Nephron progenitor cell (in vitro differentiated cells): ENCODE measurements around the gene CFDP1.
A peak's percentile ranks its signal among the peaks of the same experiment; 100 is the strongest.
"Not testable (repeated sequence)": the region's sequence is repeated elsewhere in the genome, so short reads cannot be mapped to it uniquely, and the experiment has no call there.

ENCODE experiments used
- DNase-seq: peaks from one replicate; pipeline ENCODE4 v3.0.0; 2021
- H3K27ac Mint-ChIP-seq: 2 replicates; pipeline ENCODE4 v1.8.0; 2021; ENCODE audit warnings: mild to moderate bottlenecking, moderate library complexity, mixed read lengths
- H3K27me3 Mint-ChIP-seq: 2 replicates; pipeline ENCODE4 v1.8.0; 2021; ENCODE audit warnings: mild to moderate bottlenecking, low read depth, mixed read lengths; ENCODE audit not compliant: poor library complexity
- H3K36me3 Mint-ChIP-seq: 2 replicates; pipeline ENCODE4 v1.8.0; 2021; ENCODE audit warnings: low read depth, mixed read lengths
- H3K4me1 Mint-ChIP-seq: 2 replicates; pipeline ENCODE4 v1.8.0; 2021; ENCODE audit warnings: mixed read lengths
- H3K4me3 Mint-ChIP-seq: 2 replicates; pipeline ENCODE4 v1.8.0; 2021; ENCODE audit warnings: mild to moderate bottlenecking, moderate library complexity, mixed read lengths
- H3K9me3 Mint-ChIP-seq: 2 replicates; pipeline ENCODE4 v1.8.0; 2021; ENCODE audit warnings: mild to moderate bottlenecking, moderate library complexity, mixed read lengths
- TF ChIP-seq, protein P1 (sequence below): fragments of 200-600 bp; sonication (generic); IDR thresholded peaks from 2 replicates; pipeline ENCODE4 v1.5.0; 2021; ENCODE audit warnings: antibody characterized with exemption

The CFDP1 gene

DNA sequence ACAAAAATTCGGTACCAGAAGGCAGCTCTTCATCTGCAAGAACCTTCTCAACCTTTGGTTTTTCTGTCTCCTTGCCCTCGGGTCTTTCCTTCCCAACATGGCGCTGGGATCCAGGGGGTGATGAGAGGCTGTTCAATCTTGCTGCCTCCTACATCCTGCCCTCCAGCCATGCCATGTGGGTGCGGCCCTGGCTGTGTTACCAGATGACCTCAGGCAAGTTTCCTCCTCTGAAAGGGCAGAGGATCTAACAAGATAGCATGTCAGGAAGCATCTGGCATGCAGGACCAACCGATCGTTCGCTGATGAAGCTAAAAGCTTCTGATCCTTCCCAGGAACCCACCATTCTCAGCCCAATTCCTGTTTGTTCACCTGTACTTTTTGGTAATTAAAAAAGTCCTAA, 145.1 kb downstream of the CFDP1 start:
- H3K27ac Mint-ChIP-seq: peak overlapping the region; percentile 71

GRCh38 chr16:75287708-75288107, 145.6 kb downstream of the CFDP1 start:
- H3K4me3 Mint-ChIP-seq: no peak overlapping the region
- TF ChIP-seq, protein P1, sequence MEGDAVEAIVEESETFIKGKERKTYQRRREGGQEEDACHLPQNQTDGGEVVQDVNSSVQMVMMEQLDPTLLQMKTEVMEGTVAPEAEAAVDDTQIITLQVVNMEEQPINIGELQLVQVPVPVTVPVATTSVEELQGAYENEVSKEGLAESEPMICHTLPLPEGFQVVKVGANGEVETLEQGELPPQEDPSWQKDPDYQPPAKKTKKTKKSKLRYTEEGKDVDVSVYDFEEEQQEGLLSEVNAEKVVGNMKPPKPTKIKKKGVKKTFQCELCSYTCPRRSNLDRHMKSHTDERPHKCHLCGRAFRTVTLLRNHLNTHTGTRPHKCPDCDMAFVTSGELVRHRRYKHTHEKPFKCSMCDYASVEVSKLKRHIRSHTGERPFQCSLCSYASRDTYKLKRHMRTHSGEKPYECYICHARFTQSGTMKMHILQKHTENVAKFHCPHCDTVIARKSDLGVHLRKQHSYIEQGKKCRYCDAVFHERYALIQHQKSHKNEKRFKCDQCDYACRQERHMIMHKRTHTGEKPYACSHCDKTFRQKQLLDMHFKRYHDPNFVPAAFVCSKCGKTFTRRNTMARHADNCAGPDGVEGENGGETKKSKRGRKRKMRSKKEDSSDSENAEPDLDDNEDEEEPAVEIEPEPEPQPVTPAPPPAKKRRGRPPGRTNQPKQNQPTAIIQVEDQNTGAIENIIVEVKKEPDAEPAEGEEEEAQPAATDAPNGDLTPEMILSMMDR: no peak
- peak overlapping the region; percentile 71 for H3K27ac Mint-ChIP-seq
- H3K9me3 Mint-ChIP-seq: peaks cover 11% of the 10 kb centered on the region
- peaks cover 50% of the 10 kb centered on the region for H3K36me3 Mint-ChIP-seq
- DNase-seq: no peak
- H3K27me3 Mint-ChIP-seq: peaks cover 13% of the 10 kb centered on the region
- peaks cover 36% of the 10 kb centered on the region for H3K4me1 Mint-ChIP-seq

More for the DNA sequence above, 145.1 kb downstream of the CFDP1 start:
- peaks cover 54% of the 10 kb centered on the region for H3K36me3 Mint-ChIP-seq
- peaks cover 36% of the 10 kb centered on the region for H3K4me1 Mint-ChIP-seq
- no peak for DNase-seq
- peaks cover 13% of the 10 kb centered on the region for H3K27me3 Mint-ChIP-seq
- TF ChIP-seq, protein P1: no peak
- peaks cover 11% of the 10 kb centered on the region for H3K9me3 Mint-ChIP-seq
- no peak overlapping the region for H3K4me3 Mint-ChIP-seq

DNA sequence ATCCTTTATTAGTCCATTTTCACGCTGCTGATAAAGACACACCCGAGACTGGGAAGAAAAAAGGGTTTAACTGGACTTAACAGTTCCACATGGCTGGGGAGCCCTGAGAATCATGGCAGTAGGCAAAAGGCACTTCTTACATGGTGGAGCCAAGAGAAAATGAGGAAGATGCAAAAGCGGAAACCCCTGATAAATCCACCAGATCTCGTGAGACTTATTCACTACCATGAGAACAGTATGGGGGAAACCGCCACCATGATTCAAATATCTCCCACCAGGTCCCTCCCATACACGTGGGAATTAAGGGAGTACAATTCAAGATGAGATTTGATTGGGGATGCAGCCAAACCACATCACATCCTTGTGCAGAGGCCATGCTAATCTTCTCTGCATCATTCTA, 146.9 kb downstream of the CFDP1 start:
- TF ChIP-seq, protein P1: no peak

GRCh38 chr16:75282466-75283281, 150.6 kb downstream of the CFDP1 start:
- peaks cover 11% of the 10 kb centered on the region for H3K9me3 Mint-ChIP-seq
- no peak overlapping the region for H3K4me3 Mint-ChIP-seq
- H3K27me3 Mint-ChIP-seq: peaks cover 8% of the 10 kb centered on the region
- TF ChIP-seq, protein P1: no peak
- no peak for DNase-seq
- peak overlapping the region; percentile 69 for H3K27ac Mint-ChIP-seq
- peaks cover 31% of the 10 kb centered on the region for H3K4me1 Mint-ChIP-seq
- H3K36me3 Mint-ChIP-seq: peaks cover 20% of the 10 kb centered on the region

More for the DNA sequence above, 146.9 kb downstream of the CFDP1 start:
- H3K27me3 Mint-ChIP-seq: peaks cover 13% of the 10 kb centered on the region
- H3K36me3 Mint-ChIP-seq: peaks cover 36% of the 10 kb centered on the region
- H3K9me3 Mint-ChIP-seq: peaks cover 11% of the 10 kb centered on the region
- peaks cover 36% of the 10 kb centered on the region for H3K4me1 Mint-ChIP-seq
- peak overlapping the region; percentile 24 for H3K27ac Mint-ChIP-seq
- no peak overlapping the region for H3K4me3 Mint-ChIP-seq
- DNase-seq: no peak

DNA sequence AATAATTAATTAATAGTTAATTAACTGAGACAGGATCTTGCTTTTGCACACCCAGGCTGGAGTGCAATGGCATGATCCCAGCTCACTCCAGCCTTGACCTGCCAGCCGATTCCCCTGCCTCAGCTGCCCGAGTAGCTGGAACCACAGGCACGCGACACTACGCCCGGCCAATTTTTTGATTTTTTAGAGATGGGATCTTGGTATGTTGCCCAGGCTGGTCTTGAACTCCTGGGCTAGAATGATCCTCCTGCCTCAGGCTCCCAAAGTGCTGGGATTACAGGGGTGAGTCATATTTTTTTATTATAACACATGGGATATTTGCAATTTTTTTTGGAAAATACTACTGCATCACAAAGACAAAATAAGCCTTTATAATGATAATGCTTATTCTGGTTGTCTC, 151.5 kb downstream of the CFDP1 start:
- Mint-ChIP-seq H3K4me1 (peaks cover 22% of the 10 kb centered on the region), H3K27ac (no peak overlapping the region), H3K4me3 (no peak overlapping the region), H3K9me3 (peaks cover 11% of the 10 kb centered on the region), H3K27me3 (peaks cover 8% of the 10 kb centered on the region), H3K36me3 (peaks cover 20% of the 10 kb centered on the region)
- DNase-seq: no peak
- TF ChIP-seq, protein P1: no peak

DNA sequence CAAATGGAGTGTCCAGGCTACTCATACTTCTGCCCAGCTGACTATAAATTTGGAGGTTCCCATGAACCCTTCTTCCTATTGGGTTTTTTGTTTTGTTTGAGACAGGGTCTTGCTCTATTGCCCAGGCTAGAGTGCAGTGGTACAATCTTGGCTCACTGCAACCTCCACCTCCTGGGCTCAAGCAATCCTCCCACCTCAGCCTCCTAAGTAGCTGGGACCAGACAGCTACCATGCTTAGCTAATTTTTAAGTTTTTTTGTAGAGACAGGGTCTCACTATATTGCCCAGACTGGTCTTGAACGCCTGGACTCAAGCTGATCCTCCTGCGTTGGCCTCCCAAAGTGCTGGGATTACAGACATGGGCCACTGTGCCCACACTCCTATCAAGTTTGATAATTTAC, 152.3 kb downstream of the CFDP1 start:
- Mint-ChIP-seq H3K36me3 (peaks cover 17% of the 10 kb centered on the region), H3K9me3 (peaks cover 11% of the 10 kb centered on the region), H3K4me1 (peaks cover 16% of the 10 kb centered on the region)
- H3K4me3 Mint-ChIP-seq, DNase-seq, H3K27me3 Mint-ChIP-seq, H3K27ac Mint-ChIP-seq: not testable (repeated sequence)
